Measurements from ENCODE around the gene USP10.
A peak's percentile ranks its signal among the peaks of the same experiment; 100 is the strongest.

USP10 gene

GRCh38 chr16:84699712-84700445 is at the start of gene USP10:
Gene USP10, plus strand, starts transcription at chr16:84700000. Its CDS starts 91 bp downstream, at chr16:84700091.
- Mint-ChIP-seq H3K36me3 (peaks cover 0 to 11% of the 10 kb centered on the region in 2 donors), H3K4me3 (peak within 1 kb of the TSS; percentile 89 to 90), H3K27me3 (no peaks in the 10 kb centered on the region), H3K9me3 (no peaks in the 10 kb centered on the region), H3K27ac (peak within 1 kb of the TSS; percentile 96), H3K4me1 (peaks cover 24 to 30% of the 10 kb centered on the region in 2 donors)
- peak; percentile 76 to 84 for ATAC-seq (replicated peaks)
- peak; percentile 84 for DNase-seq

- no peaks in the 10 kb centered on the region for H3K27me3 Mint-ChIP-seq
- H3K36me3 Mint-ChIP-seq, result peaks cover 24 to 42% of the 10 kb centered on the region in 2 donors
- H3K9me3 Mint-ChIP-seq, result no peaks in the 10 kb centered on the region
- DNase-seq (no peak), ATAC-seq (replicated peaks) (no peak)
- H3K4me1 Mint-ChIP-seq, result peaks cover 24 to 59% of the 10 kb centered on the region in 2 donors
- peak overlapping the region; percentile 53 to 70 for H3K4me3 Mint-ChIP-seq
- peak overlapping the region; percentile 31 for H3K27ac Mint-ChIP-seq
Measured at GRCh38 chr16:84650062-84650991, 49.5 kb upstream of the USP10 start.

- DNase-seq, result no peak
- Mint-ChIP-seq H3K4me3 (no peak overlapping the region), H3K36me3 (peaks cover 38 to 56% of the 10 kb centered on the region in 2 donors)
Measured at GRCh38 chr16:84652566-84652965, 47.2 kb upstream of the USP10 start.

GRCh38 chr16:84654238-84654637 is 45.6 kb upstream of the USP10 start:
- H3K27ac Mint-ChIP-seq, result no peak overlapping the region
- H3K27me3 Mint-ChIP-seq, result no peaks in the 10 kb centered on the region
- H3K36me3 Mint-ChIP-seq, result peaks cover 49 to 70% of the 10 kb centered on the region in 2 donors
- no peak for ATAC-seq (replicated peaks)
- no peak for DNase-seq
- H3K9me3 Mint-ChIP-seq, result no peaks in the 10 kb centered on the region
- H3K4me3 Mint-ChIP-seq, result no peak overlapping the region
- peaks cover 25 to 64% of the 10 kb centered on the region in 2 donors for H3K4me1 Mint-ChIP-seq

More at GRCh38 chr16:84652566-84652965, 47.2 kb upstream of the USP10 start:
- H3K27ac Mint-ChIP-seq, result no peak overlapping the region
- H3K4me1 Mint-ChIP-seq, result peaks cover 29 to 74% of the 10 kb centered on the region in 2 donors
- no peak for ATAC-seq (replicated peaks)
- no peaks in the 10 kb centered on the region for H3K27me3 Mint-ChIP-seq
- H3K9me3 Mint-ChIP-seq, result no peaks in the 10 kb centered on the region

GRCh38 chr16:84654998-84655397 is 44.8 kb upstream of the USP10 start:
- ATAC-seq (replicated peaks), result no peak
- Mint-ChIP-seq H3K27ac (peak overlapping the region; percentile 37), H3K9me3 (no peaks in the 10 kb centered on the region), H3K36me3 (peaks cover 54 to 73% of the 10 kb centered on the region in 2 donors), H3K4me3 (no peak overlapping the region), H3K4me1 (peaks cover 21 to 59% of the 10 kb centered on the region in 2 donors), H3K27me3 (no peaks in the 10 kb centered on the region)
- no peak for DNase-seq

- peak overlapping the region; percentile 84 for H3K27ac Mint-ChIP-seq
- peaks cover 18 to 52% of the 10 kb centered on the region in 2 donors for H3K4me1 Mint-ChIP-seq
- no peaks in the 10 kb centered on the region for H3K27me3 Mint-ChIP-seq
- no peak for DNase-seq
- H3K9me3 Mint-ChIP-seq, result no peaks in the 10 kb centered on the region
- H3K36me3 Mint-ChIP-seq, result peaks cover 58 to 73% of the 10 kb centered on the region in 2 donors
- ATAC-seq (replicated peaks), result peak; percentile 75 to 76
- H3K4me3 Mint-ChIP-seq, result peak overlapping the region; percentile 10 to 72
Measured at GRCh38 chr16:84656649-84657048, 43.2 kb upstream of the USP10 start.

GRCh38 chr16:84657229-84657837 is 42.5 kb upstream of the USP10 start:
- ATAC-seq (replicated peaks) (no peak), DNase-seq (no peak)
- no peak overlapping the region for H3K27ac Mint-ChIP-seq
- no peaks in the 10 kb centered on the region for H3K27me3 Mint-ChIP-seq
- H3K4me3 Mint-ChIP-seq, result no peak overlapping the region
- peaks cover 61 to 77% of the 10 kb centered on the region in 2 donors for H3K36me3 Mint-ChIP-seq
- H3K9me3 Mint-ChIP-seq, result no peaks in the 10 kb centered on the region
- H3K4me1 Mint-ChIP-seq, result peaks cover 21 to 56% of the 10 kb centered on the region in 2 donors

GRCh38 chr16:84658690-84659089 is 41.1 kb upstream of the USP10 start:
- Mint-ChIP-seq H3K9me3 (no peaks in the 10 kb centered on the region), H3K36me3 (peaks cover 67 to 82% of the 10 kb centered on the region in 2 donors), H3K4me3 (no peak overlapping the region), H3K27ac (peak overlapping the region; percentile 31), H3K27me3 (no peaks in the 10 kb centered on the region), H3K4me1 (peaks cover 26 to 60% of the 10 kb centered on the region in 2 donors)
- DNase-seq (no peak), ATAC-seq (replicated peaks) (no peak)

- Mint-ChIP-seq H3K9me3 (no peaks in the 10 kb centered on the region), H3K36me3 (peaks cover 72 to 85% of the 10 kb centered on the region in 2 donors), H3K4me1 (peaks cover 32 to 60% of the 10 kb centered on the region in 2 donors), H3K27ac (no peak overlapping the region), H3K4me3 (no peak overlapping the region), H3K27me3 (no peaks in the 10 kb centered on the region)
- no peak for ATAC-seq (replicated peaks)
- no peak for DNase-seq
Measured at GRCh38 chr16:84659656-84660300, 40.0 kb upstream of the USP10 start.

- Mint-ChIP-seq H3K27ac (no peak overlapping the region), H3K4me3 (no peak overlapping the region), H3K9me3 (no peaks in the 10 kb centered on the region), H3K4me1 (peaks cover 31 to 53% of the 10 kb centered on the region in 2 donors), H3K36me3 (peaks cover 69 to 82% of the 10 kb centered on the region in 2 donors), H3K27me3 (no peaks in the 10 kb centered on the region)
- DNase-seq, result no peak
- ATAC-seq (replicated peaks), result no peak
Measured at GRCh38 chr16:84660973-84661372, 38.8 kb upstream of the USP10 start.

GRCh38 chr16:84661418-84662060 is 38.3 kb upstream of the USP10 start:
- H3K4me3 Mint-ChIP-seq, result no peak overlapping the region
- H3K9me3 Mint-ChIP-seq, result no peaks in the 10 kb centered on the region
- H3K36me3 Mint-ChIP-seq, result peaks cover 67 to 83% of the 10 kb centered on the region in 2 donors
- H3K27me3 Mint-ChIP-seq, result no peaks in the 10 kb centered on the region
- no peak overlapping the region for H3K27ac Mint-ChIP-seq
- no peak for DNase-seq
- peaks cover 30 to 47% of the 10 kb centered on the region in 2 donors for H3K4me1 Mint-ChIP-seq
- no peak for ATAC-seq (replicated peaks)

- Mint-ChIP-seq H3K4me1 (peaks cover 27 to 41% of the 10 kb centered on the region in 2 donors), H3K27ac (no peak overlapping the region), H3K4me3 (no peak overlapping the region), H3K27me3 (no peaks in the 10 kb centered on the region), H3K36me3 (peaks cover 59 to 78% of the 10 kb centered on the region in 2 donors), H3K9me3 (no peaks in the 10 kb centered on the region)
- ATAC-seq (replicated peaks) (no peak), DNase-seq (no peak)
Measured at GRCh38 chr16:84662471-84662870, 37.3 kb upstream of the USP10 start.

GRCh38 chr16:84663433-84664101 is 36.2 kb upstream of the USP10 start:
- no peak overlapping the region for H3K4me3 Mint-ChIP-seq

More at GRCh38 chr16:84663433-84664101, 36.2 kb upstream of the USP10 start:
- DNase-seq (no peak), ATAC-seq (replicated peaks) (peak; percentile 84 to 93)
- H3K9me3 Mint-ChIP-seq, result no peaks in the 10 kb centered on the region
- peaks cover 28 to 41% of the 10 kb centered on the region in 2 donors for H3K4me1 Mint-ChIP-seq
- no peaks in the 10 kb centered on the region for H3K27me3 Mint-ChIP-seq
- H3K36me3 Mint-ChIP-seq, result peaks cover 58 to 76% of the 10 kb centered on the region in 2 donors
- H3K27ac Mint-ChIP-seq, result peak overlapping the region; percentile 33
